Activated naive CD8-positive, alpha-beta T cell treated with anti-CD3 and anti-CD28 coated beads, Interleukin-2, amount 50 U/mL, for 24 hours (primary cell): ENCODE results near the gene TMED4.

ENCODE experiments used
- ATAC-seq: fragments of 150-1000 bp; cut with Tn5 transposase; one replicate; pipeline ENCODE4 v1.10.0; 2021
- DNase-seq: peaks from one replicate; pipeline ENCODE4 v3.0.0; 2021
- H3K27ac Mint-ChIP-seq: one replicate; pipeline ENCODE4 v1.8.0; 2021; ENCODE audit warnings: mild to moderate bottlenecking, mixed read lengths
- H3K27me3 Mint-ChIP-seq: one replicate; pipeline ENCODE4 v1.8.0; 2021; ENCODE audit warnings: mixed read lengths
- H3K36me3 Mint-ChIP-seq: one replicate; pipeline ENCODE4 v1.8.0; 2021; ENCODE audit warnings: low read depth, mixed read lengths
- H3K4me1 Mint-ChIP-seq: one replicate; pipeline ENCODE4 v1.8.0; 2021; ENCODE audit warnings: mixed read lengths
- H3K4me3 Mint-ChIP-seq: one replicate; pipeline ENCODE4 v1.8.0; 2021; ENCODE audit warnings: mild to moderate bottlenecking, moderate library complexity, mixed read lengths
- H3K9me3 Mint-ChIP-seq: one replicate; pipeline ENCODE4 v1.8.0; 2021; ENCODE audit warnings: mixed read lengths

The TMED4 gene

GRCh38 chr7:44533301-44534055 is 48.6 kb downstream of the TMED4 start:
- ATAC-seq (no peak), DNase-seq (no peak)
- H3K27ac Mint-ChIP-seq: no peak overlapping the region
- H3K4me1 Mint-ChIP-seq: no peaks in the 10 kb centered on the region
- no peak overlapping the region for H3K4me3 Mint-ChIP-seq
- no peaks in the 10 kb centered on the region for H3K9me3 Mint-ChIP-seq
- no peaks in the 10 kb centered on the region for H3K27me3 Mint-ChIP-seq
- no peaks in the 10 kb centered on the region for H3K36me3 Mint-ChIP-seq

GRCh38 chr7:44531421-44532380 is 50.3 kb downstream of the TMED4 start:
- no peaks in the 10 kb centered on the region for H3K9me3 Mint-ChIP-seq
- no peaks in the 10 kb centered on the region for H3K4me1 Mint-ChIP-seq
- DNase-seq: no peak
- no peak overlapping the region for H3K27ac Mint-ChIP-seq
- H3K4me3 Mint-ChIP-seq: no peak overlapping the region
- H3K27me3 Mint-ChIP-seq: no peaks in the 10 kb centered on the region
- no peak for ATAC-seq
- H3K36me3 Mint-ChIP-seq: no peaks in the 10 kb centered on the region

- Mint-ChIP-seq H3K4me3 (no peak overlapping the region), H3K27me3 (no peaks in the 10 kb centered on the region), H3K27ac (no peak overlapping the region), H3K4me1 (no peaks in the 10 kb centered on the region), H3K36me3 (no peaks in the 10 kb centered on the region), H3K9me3 (no peaks in the 10 kb centered on the region)
- ATAC-seq (no peak), DNase-seq (no peak)
These were observed 51.0 kb downstream of the TMED4 start for GRCh38 chr7:44530990-44531389.
